ENCODE measurements around the gene FAF1. TPM values are rescaled to one million over a fixed set of nuclear protein-coding genes. Genes with fewer than 3 reads are reported as not detected.

The FAF1 gene
- total and polyA plus RNA-seq, 4 donors: 8.6 to 45.0 (median 18.2) TPM

- WGBS: 74% methylated on average over 2 of the region's 2 CpGs
- peaks cover 0 to 1% (median 0%) of the 10 kb centered on the region in 4 donors for H3K36me3 ChIP-seq (ENCODE audit: control insufficient read depth in 4 of 4, insufficient read depth in 3 of 4, low read depth in 1 of 4, low read length in 3 of 4)
- H3K27me3 ChIP-seq (ENCODE audit: control insufficient read depth in 4 of 4, insufficient read depth in 4 of 4, low read length in 3 of 4): no peaks in the 10 kb centered on the region
- H3K27ac ChIP-seq (ENCODE audit: low read depth in 1 of 2, low read length in 2 of 2): no peak overlapping the region
- H3K4me3 ChIP-seq (ENCODE audit: low read depth in 1 of 3, low read length in 3 of 3): no peak overlapping the region
- H3K9ac ChIP-seq (ENCODE audit: low read depth in 1 of 2, low read length in 2 of 2): no peak overlapping the region
- DNase-seq (ENCODE audit: low spot score): no peak
- H3K4me1 ChIP-seq (ENCODE audit: control insufficient read depth in 4 of 4, insufficient read depth in 4 of 4, low read length in 3 of 4): peaks cover 0 to 4% (median 0%) of the 10 kb centered on the region in 4 donors
- H3K9me3 ChIP-seq (ENCODE audit: control insufficient read depth in 4 of 4, low read length in 3 of 4): no peaks in the 10 kb centered on the region
- no peak for TF ChIP-seq HNF4G (IDR thresholded peaks at IDR 0.05)
- no peak for TF ChIP-seq REST (IDR thresholded peaks at IDR 0.05)
- TF ChIP-seq SP1 (IDR thresholded peaks at IDR 0.05): no peak
- TF ChIP-seq YY1 (IDR thresholded peaks at IDR 0.05): no peak
- TF ChIP-seq ZBTB33 (IDR thresholded peaks at IDR 0.05): no peak
- TF ChIP-seq NR2F2 (IDR thresholded peaks at IDR 0.05): no peak
- no peak for TF ChIP-seq HNF4A (conservative IDR thresholded peaks at IDR 0.05)
- TF ChIP-seq CTCF (IDR thresholded peaks at IDR 0.05; ENCODE audit: low read depth, low read length, missing input control): no peak
- TF ChIP-seq FOXA1 (IDR thresholded peaks at IDR 0.05): no peak
- no peak for TF ChIP-seq GABPA (IDR thresholded peaks at IDR 0.05 in 1 of 2, conservative IDR thresholded peaks at IDR 0.05 in 1 of 2)
- no peak for TF ChIP-seq RAD21 (IDR thresholded peaks at IDR 0.05)
- TF ChIP-seq FOXA2 (IDR thresholded peaks at IDR 0.05): no peak
- TF ChIP-seq TAF1 (conservative IDR thresholded peaks at IDR 0.05): no peak
- no peak for TF ChIP-seq MAX (IDR thresholded peaks at IDR 0.05)
Measured at GRCh38 chr1:50898773-50899172, 61.3 kb downstream of the FAF1 start.

GRCh38 chr1:50894340-50894739 is 65.7 kb downstream of the FAF1 start:
- no peak overlapping the region for H3K9ac ChIP-seq (ENCODE audit: low read depth in 1 of 2, low read length in 2 of 2)
- H3K27ac ChIP-seq (ENCODE audit: low read depth in 1 of 2, low read length in 2 of 2): no peak overlapping the region
- H3K9me3 ChIP-seq (ENCODE audit: control insufficient read depth in 4 of 4, low read length in 3 of 4): no peaks in the 10 kb centered on the region
- H3K36me3 ChIP-seq (ENCODE audit: control insufficient read depth in 4 of 4, insufficient read depth in 3 of 4, low read depth in 1 of 4, low read length in 3 of 4): peaks cover 0 to 1% (median 0%) of the 10 kb centered on the region in 4 donors
- no peaks in the 10 kb centered on the region for H3K27me3 ChIP-seq (ENCODE audit: control insufficient read depth in 4 of 4, insufficient read depth in 4 of 4, low read length in 3 of 4)
- DNase-seq (ENCODE audit: low spot score): no peak
- peaks cover 0 to 2% (median 0%) of the 10 kb centered on the region in 4 donors for H3K4me1 ChIP-seq (ENCODE audit: control insufficient read depth in 4 of 4, insufficient read depth in 4 of 4, low read length in 3 of 4)
- whole genome bisulfite sequencing: 98% methylated on average over 1 of the region's 1 CpG
- no peak overlapping the region for H3K4me3 ChIP-seq (ENCODE audit: low read depth in 1 of 3, low read length in 3 of 3)
- TF ChIP-seq EGR1 (IDR thresholded peaks at IDR 0.05; ENCODE audit: low read depth in 2 of 2) (no peak), RXRA (IDR thresholded peaks at IDR 0.05) (no peak), TAF1 (conservative IDR thresholded peaks at IDR 0.05) (no peak), NR2F2 (IDR thresholded peaks at IDR 0.05) (no peak), FOXA2 (IDR thresholded peaks at IDR 0.05) (no peak), ZBTB33 (IDR thresholded peaks at IDR 0.05) (no peak), REST (IDR thresholded peaks at IDR 0.05) (no peak), GABPA (IDR thresholded peaks at IDR 0.05 in 1 of 2, conservative IDR thresholded peaks at IDR 0.05 in 1 of 2) (no peak), ATF3 (IDR thresholded peaks at IDR 0.05) (no peak), RAD21 (IDR thresholded peaks at IDR 0.05) (no peak), FOXA1 (IDR thresholded peaks at IDR 0.05) (no peak), MAX (IDR thresholded peaks at IDR 0.05) (no peak)

All from liver (tissue), 9 donors.